Measurements from ENCODE around the gene LCLAT1. TPM values are rescaled to one million over a fixed set of nuclear protein-coding genes. Genes with fewer than 3 reads are reported as not detected.

The LCLAT1 gene
- polyA plus RNA-seq, 1 donor (not counting 4 experiments of a cell fraction or from before 2014, with no cell fraction given): 17.1 TPM

GRCh38 chr2:30459140-30459539, 12.1 kb downstream of the LCLAT1 start:
- no peaks in the 10 kb centered on the region for H3K27me3 ChIP-seq (ENCODE audit: control insufficient read depth, extremely low read depth, insufficient read depth, low read length)
- no peaks in the 10 kb centered on the region for H4K20me1 ChIP-seq (ENCODE audit: control insufficient read depth, extremely low read depth, insufficient read depth, low read length)
- no peak overlapping the region for H2AFZ ChIP-seq (ENCODE audit: control insufficient read depth, low read length)
- DNase-seq (ENCODE audit: low read depth, low spot score) (no peak), FAIRE-seq (no peak)
- H3K4me1 ChIP-seq (ENCODE audit: control insufficient read depth, extremely low read depth, insufficient read depth, low read length): no peaks in the 10 kb centered on the region
- no peak for TF ChIP-seq EZH2 (IDR thresholded peaks at IDR 0.05; ENCODE audit: low read length)
- TF ChIP-seq CTCF (optimal IDR thresholded peaks at IDR 0.05 in 1 of 3, IDR thresholded peaks at IDR 0.05 in 1 of 3, conservative IDR thresholded peaks at IDR 0.05 in 1 of 3; ENCODE audit: extremely low read depth in 1 of 3, insufficient read depth in 2 of 3, low read length in 3 of 3): no peak
- no peaks in the 10 kb centered on the region for H3K9me1 ChIP-seq (ENCODE audit: control insufficient read depth, extremely low read depth, insufficient read depth, low read length)
- H3K4me2 ChIP-seq (ENCODE audit: control insufficient read depth, extremely low read depth, insufficient read depth, low read depth, low read length): no peak overlapping the region
- peaks cover 32% of the 10 kb centered on the region for H3K79me2 ChIP-seq (ENCODE audit: control insufficient read depth, insufficient read depth, low read length)
- dilution Hi-C loops (cut with MboI; ENCODE audit: extremely low pct_ligation_motif_present, low sequenced_read_pairs): no loop called here
- H3K36me3 ChIP-seq (ENCODE audit: control insufficient read depth in 2 of 2, extremely low read depth in 1 of 2, insufficient read depth in 2 of 2, low read length in 2 of 2): no peaks in the 10 kb centered on the region
- no peak overlapping the region for H3K27ac ChIP-seq (ENCODE audit: control insufficient read depth, insufficient read depth, low read length)
- no peaks in the 10 kb centered on the region for H3K9me3 ChIP-seq (ENCODE audit: control insufficient read depth, low read depth, low read length)
- no peak overlapping the region for H3K9ac ChIP-seq (ENCODE audit: control insufficient read depth, extremely low read depth, insufficient read depth, low read length)
- no peak overlapping the region for H3K4me3 ChIP-seq (ENCODE audit: control insufficient read depth in 2 of 3, extremely low read depth in 1 of 3, insufficient read depth in 2 of 3, low read depth in 1 of 3, low read length in 3 of 3)

GRCh38 chr2:30462131-30462857, 15.2 kb downstream of the LCLAT1 start:
- Histone ChIP-seq H3K4me3 (ENCODE audit: control insufficient read depth in 2 of 3, extremely low read depth in 1 of 3, insufficient read depth in 2 of 3, low read depth in 1 of 3, low read length in 3 of 3) (no peak overlapping the region), H4K20me1 (ENCODE audit: control insufficient read depth, extremely low read depth, insufficient read depth, low read length) (no peaks in the 10 kb centered on the region), H3K9ac (ENCODE audit: control insufficient read depth, extremely low read depth, insufficient read depth, low read length) (no peak overlapping the region), H3K4me2 (ENCODE audit: control insufficient read depth, extremely low read depth, insufficient read depth, low read depth, low read length) (no peak overlapping the region), H2AFZ (ENCODE audit: control insufficient read depth, low read length) (no peak overlapping the region), H3K36me3 (ENCODE audit: control insufficient read depth in 2 of 2, extremely low read depth in 1 of 2, insufficient read depth in 2 of 2, low read length in 2 of 2) (no peaks in the 10 kb centered on the region), H3K4me1 (ENCODE audit: control insufficient read depth, extremely low read depth, insufficient read depth, low read length) (no peaks in the 10 kb centered on the region), H3K27me3 (ENCODE audit: control insufficient read depth, extremely low read depth, insufficient read depth, low read length) (no peaks in the 10 kb centered on the region), H3K9me1 (ENCODE audit: control insufficient read depth, extremely low read depth, insufficient read depth, low read length) (no peaks in the 10 kb centered on the region), H3K27ac (ENCODE audit: control insufficient read depth, insufficient read depth, low read length) (no peak overlapping the region), H3K9me3 (ENCODE audit: control insufficient read depth, low read depth, low read length) (no peaks in the 10 kb centered on the region), H3K79me2 (ENCODE audit: control insufficient read depth, insufficient read depth, low read length) (peaks cover 18% of the 10 kb centered on the region)
- dilution Hi-C loops (cut with MboI; ENCODE audit: extremely low pct_ligation_motif_present, low sequenced_read_pairs): no loop called here
- FAIRE-seq (no peak), DNase-seq (ENCODE audit: low read depth, low spot score) (no peak)
- TF ChIP-seq CTCF (optimal IDR thresholded peaks at IDR 0.05 in 1 of 3, IDR thresholded peaks at IDR 0.05 in 1 of 3, conservative IDR thresholded peaks at IDR 0.05 in 1 of 3; ENCODE audit: extremely low read depth in 1 of 3, insufficient read depth in 2 of 3, low read length in 3 of 3): no peak
- TF ChIP-seq EZH2 (IDR thresholded peaks at IDR 0.05; ENCODE audit: low read length): no peak
